ENCODE data around the gene MYH7.
"Not testable (repeated sequence)": the region's sequence is repeated elsewhere in the genome, so short reads cannot be mapped to it uniquely, and the experiment has no call there.

DNA sequence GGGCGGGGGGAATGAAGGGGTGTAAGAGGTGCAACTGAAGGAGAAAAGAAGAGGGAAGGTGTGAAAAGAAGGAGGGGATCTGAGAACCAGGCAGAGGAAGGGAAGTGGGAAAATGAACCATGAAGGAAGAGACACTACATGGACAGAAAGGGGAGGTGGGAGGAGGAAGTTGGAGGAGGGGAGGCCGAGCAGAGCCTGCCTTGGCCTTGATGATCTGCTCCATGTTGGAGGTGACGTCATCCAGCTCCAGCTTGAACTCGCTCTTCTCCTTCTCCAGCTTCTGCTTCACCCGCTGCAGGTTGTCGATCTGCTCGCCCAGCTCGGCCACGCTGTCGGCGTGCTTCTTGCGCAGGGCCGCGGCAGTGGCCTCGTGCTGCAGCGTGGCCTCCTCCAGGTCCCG, 15.8 kb downstream of the MYH7 start:
- TF ChIP-seq, protein P1, sequence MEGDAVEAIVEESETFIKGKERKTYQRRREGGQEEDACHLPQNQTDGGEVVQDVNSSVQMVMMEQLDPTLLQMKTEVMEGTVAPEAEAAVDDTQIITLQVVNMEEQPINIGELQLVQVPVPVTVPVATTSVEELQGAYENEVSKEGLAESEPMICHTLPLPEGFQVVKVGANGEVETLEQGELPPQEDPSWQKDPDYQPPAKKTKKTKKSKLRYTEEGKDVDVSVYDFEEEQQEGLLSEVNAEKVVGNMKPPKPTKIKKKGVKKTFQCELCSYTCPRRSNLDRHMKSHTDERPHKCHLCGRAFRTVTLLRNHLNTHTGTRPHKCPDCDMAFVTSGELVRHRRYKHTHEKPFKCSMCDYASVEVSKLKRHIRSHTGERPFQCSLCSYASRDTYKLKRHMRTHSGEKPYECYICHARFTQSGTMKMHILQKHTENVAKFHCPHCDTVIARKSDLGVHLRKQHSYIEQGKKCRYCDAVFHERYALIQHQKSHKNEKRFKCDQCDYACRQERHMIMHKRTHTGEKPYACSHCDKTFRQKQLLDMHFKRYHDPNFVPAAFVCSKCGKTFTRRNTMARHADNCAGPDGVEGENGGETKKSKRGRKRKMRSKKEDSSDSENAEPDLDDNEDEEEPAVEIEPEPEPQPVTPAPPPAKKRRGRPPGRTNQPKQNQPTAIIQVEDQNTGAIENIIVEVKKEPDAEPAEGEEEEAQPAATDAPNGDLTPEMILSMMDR (IDR thresholded peaks at IDR 0.05), result not testable (repeated sequence)
- not testable (repeated sequence) for TF ChIP-seq EP300, POLR2AphosphoS5 (IDR thresholded peaks at IDR 0.05)
